Nephron progenitor cell (in vitro differentiated cells): ENCODE data around the gene LIG3.
"Not testable (repeated sequence)": the region's sequence is repeated elsewhere in the genome, so short reads cannot be mapped to it uniquely, and the experiment has no call there.

ENCODE experiments used
- DNase-seq: peaks from one replicate; pipeline ENCODE4 v3.0.0; 2021
- H3K27ac Mint-ChIP-seq: 2 replicates; pipeline ENCODE4 v1.8.0; 2021; ENCODE audit warnings: mild to moderate bottlenecking, moderate library complexity, mixed read lengths
- H3K27me3 Mint-ChIP-seq: 2 replicates; pipeline ENCODE4 v1.8.0; 2021; ENCODE audit warnings: mild to moderate bottlenecking, low read depth, mixed read lengths; ENCODE audit not compliant: poor library complexity
- H3K36me3 Mint-ChIP-seq: 2 replicates; pipeline ENCODE4 v1.8.0; 2021; ENCODE audit warnings: low read depth, mixed read lengths
- H3K4me1 Mint-ChIP-seq: 2 replicates; pipeline ENCODE4 v1.8.0; 2021; ENCODE audit warnings: mixed read lengths
- H3K4me3 Mint-ChIP-seq: 2 replicates; pipeline ENCODE4 v1.8.0; 2021; ENCODE audit warnings: mild to moderate bottlenecking, moderate library complexity, mixed read lengths
- H3K9me3 Mint-ChIP-seq: 2 replicates; pipeline ENCODE4 v1.8.0; 2021; ENCODE audit warnings: mild to moderate bottlenecking, moderate library complexity, mixed read lengths
- TF ChIP-seq, protein P1 (sequence below): fragments of 200-600 bp; sonication (generic); IDR thresholded peaks from 2 replicates; pipeline ENCODE4 v1.5.0; 2021; ENCODE audit warnings: antibody characterized with exemption

Gene LIG3

DNA sequence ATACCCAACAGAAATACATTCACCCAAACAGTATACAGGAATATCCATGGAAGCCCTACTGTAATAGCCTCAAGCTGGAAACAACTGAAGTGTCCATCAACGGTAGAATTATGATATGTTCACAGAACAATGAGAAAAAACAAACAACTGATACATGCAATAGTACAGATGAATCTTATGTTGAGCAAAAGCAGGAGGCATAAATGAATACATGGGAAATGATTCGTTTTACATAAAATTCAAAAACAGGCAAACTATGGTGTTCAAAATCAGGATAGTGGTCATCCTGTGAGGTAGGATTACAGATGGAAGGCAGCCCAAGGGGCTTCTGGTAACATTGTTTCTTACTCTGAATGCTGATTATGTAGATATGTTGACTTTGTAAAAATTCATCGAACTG is 58.1 kb downstream of the LIG3 start:
- H3K4me3 Mint-ChIP-seq, result no peak overlapping the region
- TF ChIP-seq, protein P1, sequence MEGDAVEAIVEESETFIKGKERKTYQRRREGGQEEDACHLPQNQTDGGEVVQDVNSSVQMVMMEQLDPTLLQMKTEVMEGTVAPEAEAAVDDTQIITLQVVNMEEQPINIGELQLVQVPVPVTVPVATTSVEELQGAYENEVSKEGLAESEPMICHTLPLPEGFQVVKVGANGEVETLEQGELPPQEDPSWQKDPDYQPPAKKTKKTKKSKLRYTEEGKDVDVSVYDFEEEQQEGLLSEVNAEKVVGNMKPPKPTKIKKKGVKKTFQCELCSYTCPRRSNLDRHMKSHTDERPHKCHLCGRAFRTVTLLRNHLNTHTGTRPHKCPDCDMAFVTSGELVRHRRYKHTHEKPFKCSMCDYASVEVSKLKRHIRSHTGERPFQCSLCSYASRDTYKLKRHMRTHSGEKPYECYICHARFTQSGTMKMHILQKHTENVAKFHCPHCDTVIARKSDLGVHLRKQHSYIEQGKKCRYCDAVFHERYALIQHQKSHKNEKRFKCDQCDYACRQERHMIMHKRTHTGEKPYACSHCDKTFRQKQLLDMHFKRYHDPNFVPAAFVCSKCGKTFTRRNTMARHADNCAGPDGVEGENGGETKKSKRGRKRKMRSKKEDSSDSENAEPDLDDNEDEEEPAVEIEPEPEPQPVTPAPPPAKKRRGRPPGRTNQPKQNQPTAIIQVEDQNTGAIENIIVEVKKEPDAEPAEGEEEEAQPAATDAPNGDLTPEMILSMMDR, result no peak
- no peak overlapping the region for H3K27ac Mint-ChIP-seq
- no peaks in the 10 kb centered on the region for H3K36me3 Mint-ChIP-seq
- DNase-seq, result no peak
- no peaks in the 10 kb centered on the region for H3K4me1 Mint-ChIP-seq
- H3K9me3 Mint-ChIP-seq, result peaks cover 3% of the 10 kb centered on the region
- H3K27me3 Mint-ChIP-seq, result peaks cover 8% of the 10 kb centered on the region

DNA sequence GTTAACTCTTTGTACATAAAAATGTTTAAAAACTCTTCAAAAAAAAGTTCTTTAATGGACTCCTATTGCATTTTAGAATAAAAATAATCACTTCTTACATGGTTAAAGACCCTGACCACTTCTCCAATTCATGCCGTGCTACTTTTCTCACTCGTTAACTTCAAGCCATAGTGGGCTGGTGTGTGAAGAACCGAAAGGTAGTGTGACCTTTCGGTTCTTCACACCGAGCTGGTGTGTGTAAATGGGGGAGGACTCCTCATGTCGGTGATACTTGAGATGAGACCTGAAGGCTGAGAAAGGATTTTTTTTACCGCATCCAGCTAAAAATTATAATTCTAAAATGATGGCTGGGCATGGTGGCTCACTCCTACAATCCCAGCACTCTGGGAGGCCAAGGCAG is 61.1 kb downstream of the LIG3 start:
- Mint-ChIP-seq H3K36me3 (no peaks in the 10 kb centered on the region), H3K4me3 (no peak overlapping the region), H3K9me3 (peaks cover 3% of the 10 kb centered on the region), H3K27me3 (peaks cover 8% of the 10 kb centered on the region), H3K4me1 (no peaks in the 10 kb centered on the region), H3K27ac (no peak overlapping the region)
- DNase-seq, result no peak
- TF ChIP-seq, protein P1, result no peak

DNA sequence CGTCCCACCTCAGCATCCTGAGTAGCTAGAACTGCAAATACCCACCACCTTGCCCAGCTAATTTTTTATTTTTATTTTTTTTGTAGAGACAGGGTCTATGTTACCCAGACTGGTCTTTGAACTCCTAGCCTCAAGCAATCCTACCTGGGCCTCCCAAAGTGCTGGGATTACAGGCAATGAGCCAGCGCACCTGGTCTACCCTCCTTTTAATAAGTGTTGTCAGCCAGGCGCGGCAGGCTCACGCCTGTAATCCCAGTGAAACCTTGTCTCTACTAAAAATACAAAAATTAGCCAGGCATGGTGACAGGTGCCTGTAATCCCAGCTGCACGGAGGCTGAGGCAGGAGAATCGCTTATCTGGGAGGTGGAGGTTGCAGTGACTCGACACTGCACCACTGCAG is 63.9 kb downstream of the LIG3 start:
- H3K4me3 Mint-ChIP-seq, result no peak overlapping the region
- H3K36me3 Mint-ChIP-seq, result no peaks in the 10 kb centered on the region
- no peaks in the 10 kb centered on the region for H3K27me3 Mint-ChIP-seq
- no peak overlapping the region for H3K27ac Mint-ChIP-seq
- TF ChIP-seq, protein P1, result no peak
- peaks cover 3% of the 10 kb centered on the region for H3K9me3 Mint-ChIP-seq
- no peaks in the 10 kb centered on the region for H3K4me1 Mint-ChIP-seq
- DNase-seq, result no peak

DNA sequence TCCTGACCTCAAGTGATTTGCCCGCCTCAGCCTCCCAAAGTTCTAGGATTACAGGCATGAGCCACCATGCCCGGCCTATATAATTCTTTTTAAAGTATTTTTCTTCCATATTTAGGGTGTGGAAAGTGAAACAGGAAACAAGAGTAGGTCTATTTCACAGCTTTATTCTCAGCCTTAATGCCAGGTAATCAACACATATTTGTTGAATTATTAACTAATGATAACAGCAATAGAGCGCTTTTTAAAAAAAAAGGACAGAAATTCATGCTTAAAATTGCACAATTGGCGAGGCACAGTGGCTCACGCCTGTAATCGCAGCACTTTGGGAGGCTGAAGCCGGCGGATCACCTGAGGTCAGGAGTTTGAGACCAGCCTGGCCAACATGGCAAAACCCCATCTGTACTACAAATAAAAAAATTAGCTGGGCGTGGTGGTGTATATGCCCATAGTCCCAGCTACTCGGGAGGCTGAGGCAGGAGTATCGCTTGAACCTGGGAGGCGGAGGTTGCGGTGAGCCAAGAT is 65.2 kb downstream of the LIG3 start:
- not testable (repeated sequence) for H3K9me3 Mint-ChIP-seq, H3K36me3 Mint-ChIP-seq, H3K27ac Mint-ChIP-seq, H3K4me3 Mint-ChIP-seq, DNase-seq, H3K4me1 Mint-ChIP-seq, H3K27me3 Mint-ChIP-seq

DNA sequence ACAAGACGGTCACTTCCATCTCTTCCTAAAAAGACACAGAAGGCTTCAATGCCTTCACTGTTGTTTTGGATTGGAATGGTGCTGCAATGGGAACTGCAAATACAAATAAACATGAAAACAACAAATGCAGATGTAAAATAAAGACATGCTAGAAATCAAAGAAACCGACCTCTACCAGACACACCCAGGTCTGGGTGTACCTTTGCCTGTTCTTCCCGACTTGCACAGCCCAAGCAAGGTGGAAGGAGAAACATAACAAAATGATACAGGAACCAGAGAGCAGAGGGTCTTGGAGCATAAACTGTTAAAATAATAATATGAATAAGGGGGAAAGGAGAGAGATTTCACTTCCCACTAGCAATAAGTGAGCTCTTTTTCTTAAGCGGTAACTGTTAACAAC is 65.9 kb downstream of the LIG3 start:
- H3K9me3 Mint-ChIP-seq, result peaks cover under 1% of the 10 kb centered on the region
- DNase-seq, result no peak
- no peaks in the 10 kb centered on the region for H3K36me3 Mint-ChIP-seq
- TF ChIP-seq, protein P1, result no peak
- no peaks in the 10 kb centered on the region for H3K27me3 Mint-ChIP-seq
- no peak overlapping the region for H3K4me3 Mint-ChIP-seq
- H3K4me1 Mint-ChIP-seq, result peaks cover 2% of the 10 kb centered on the region
- H3K27ac Mint-ChIP-seq, result no peak overlapping the region

DNA sequence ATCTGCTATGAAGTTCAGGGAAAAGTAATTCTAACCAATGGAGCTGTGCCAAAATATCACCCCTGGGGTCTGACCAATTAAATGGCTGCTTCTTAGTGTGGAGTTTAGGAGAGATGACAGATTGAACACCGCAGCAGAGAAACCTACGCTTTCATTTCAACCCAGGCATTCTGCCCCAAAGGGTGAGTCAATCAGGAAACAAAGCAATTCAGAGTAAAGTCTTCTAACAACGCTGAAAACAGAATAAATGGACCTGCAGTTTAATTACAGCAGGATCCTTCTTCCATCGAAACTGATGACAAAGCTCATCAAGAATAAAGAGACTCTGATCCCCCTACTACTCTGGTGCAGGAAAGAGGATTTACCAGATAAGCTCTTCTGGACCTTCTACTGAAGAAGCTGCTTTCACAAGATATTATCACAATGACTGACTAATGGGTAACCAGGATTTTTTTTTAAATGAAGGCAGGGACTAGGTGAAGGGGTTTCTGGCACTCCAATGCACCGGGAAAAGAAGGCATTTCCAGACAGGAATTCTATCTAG is 66.5 kb downstream of the LIG3 start:
- H3K4me3 Mint-ChIP-seq, result no peak overlapping the region
- H3K27ac Mint-ChIP-seq, result no peak overlapping the region
- peaks cover 5% of the 10 kb centered on the region for H3K4me1 Mint-ChIP-seq
- H3K27me3 Mint-ChIP-seq, result no peaks in the 10 kb centered on the region
- H3K9me3 Mint-ChIP-seq, result no peaks in the 10 kb centered on the region
- DNase-seq, result no peak
- TF ChIP-seq, protein P1, result no peak
- no peaks in the 10 kb centered on the region for H3K36me3 Mint-ChIP-seq
